ENCODE measurements around the gene C13orf46.

Gene C13orf46

GRCh38 chr13:113999618-113999910 lies 25.7 kb upstream of the C13orf46 start:
- no peak overlapping the region for H3K4me3 ChIP-seq (ENCODE audit: low read depth, low read length)
- DNase-seq (ENCODE audit: low read depth, low spot score) = no peak
- TF ChIP-seq, protein P1, sequence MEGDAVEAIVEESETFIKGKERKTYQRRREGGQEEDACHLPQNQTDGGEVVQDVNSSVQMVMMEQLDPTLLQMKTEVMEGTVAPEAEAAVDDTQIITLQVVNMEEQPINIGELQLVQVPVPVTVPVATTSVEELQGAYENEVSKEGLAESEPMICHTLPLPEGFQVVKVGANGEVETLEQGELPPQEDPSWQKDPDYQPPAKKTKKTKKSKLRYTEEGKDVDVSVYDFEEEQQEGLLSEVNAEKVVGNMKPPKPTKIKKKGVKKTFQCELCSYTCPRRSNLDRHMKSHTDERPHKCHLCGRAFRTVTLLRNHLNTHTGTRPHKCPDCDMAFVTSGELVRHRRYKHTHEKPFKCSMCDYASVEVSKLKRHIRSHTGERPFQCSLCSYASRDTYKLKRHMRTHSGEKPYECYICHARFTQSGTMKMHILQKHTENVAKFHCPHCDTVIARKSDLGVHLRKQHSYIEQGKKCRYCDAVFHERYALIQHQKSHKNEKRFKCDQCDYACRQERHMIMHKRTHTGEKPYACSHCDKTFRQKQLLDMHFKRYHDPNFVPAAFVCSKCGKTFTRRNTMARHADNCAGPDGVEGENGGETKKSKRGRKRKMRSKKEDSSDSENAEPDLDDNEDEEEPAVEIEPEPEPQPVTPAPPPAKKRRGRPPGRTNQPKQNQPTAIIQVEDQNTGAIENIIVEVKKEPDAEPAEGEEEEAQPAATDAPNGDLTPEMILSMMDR (IDR thresholded peaks at IDR 0.05; ENCODE audit: insufficient read depth, low read length, missing control alignments) = no peak
- POLR2A ChIA-PET = no interaction called here
- CTCF ChIA-PET = no interaction called here

DNA sequence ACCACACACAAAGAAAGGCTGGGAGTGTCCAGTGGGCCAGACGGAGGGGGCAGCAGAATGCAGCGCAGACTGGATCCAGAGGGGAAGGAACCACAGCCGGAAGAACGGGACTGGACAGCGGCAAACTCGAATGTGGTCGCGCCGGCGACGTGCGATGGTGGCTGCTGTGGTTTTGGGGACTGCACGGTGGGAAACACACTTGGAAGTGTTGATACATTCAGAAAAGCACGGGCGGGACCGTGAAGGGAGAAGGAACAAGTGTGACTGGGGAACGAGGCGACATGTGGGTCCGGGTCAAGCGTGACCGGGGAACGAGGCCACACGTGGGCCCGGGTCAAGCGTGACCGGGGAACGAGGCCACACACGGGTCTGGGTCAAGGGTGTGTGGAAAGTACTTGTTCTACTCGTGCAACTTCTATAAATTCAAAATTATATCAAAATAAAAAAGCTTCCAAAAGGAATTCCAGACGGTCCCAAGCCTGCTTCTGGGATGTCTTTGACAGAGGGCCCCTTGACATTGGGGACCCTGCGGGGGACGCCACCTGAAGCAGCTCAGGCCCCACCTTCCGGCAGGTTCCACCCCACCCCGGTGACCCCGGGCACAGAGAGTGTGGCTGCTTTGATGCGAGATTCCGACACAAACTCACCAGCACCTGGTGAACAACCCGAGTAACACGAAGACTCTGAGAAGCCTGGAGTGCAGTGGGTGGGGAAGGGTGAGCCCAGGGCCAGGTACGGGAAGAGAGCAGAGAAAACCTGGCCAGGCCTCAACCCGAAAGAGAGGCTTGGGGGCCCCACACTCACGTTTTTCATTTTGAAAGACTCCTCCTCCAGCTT lies 25.1 kb upstream of the C13orf46 start:
- TF ChIP-seq, protein P1 (IDR thresholded peaks at IDR 0.05; ENCODE audit: insufficient read depth, low read length, missing control alignments) = no peak
- H3K4me3 ChIP-seq (ENCODE audit: low read depth, low read length) = no peak overlapping the region
- POLR2A ChIA-PET = no interaction called here
- CTCF ChIA-PET = no interaction called here
- no peak for DNase-seq (ENCODE audit: low read depth, low spot score)

GRCh38 chr13:113997845-113998751 lies 24.2 kb upstream of the C13orf46 start:
- TF ChIP-seq, protein P1 (IDR thresholded peaks at IDR 0.05; ENCODE audit: insufficient read depth, low read length, missing control alignments) = no peak
- H3K4me3 ChIP-seq (ENCODE audit: low read depth, low read length) = no peak overlapping the region
- ChIA-PET POLR2A (no interaction called here), CTCF (no interaction called here)
- no peak for DNase-seq (ENCODE audit: low read depth, low spot score)

GRCh38 chr13:113996912-113997745 lies 23.3 kb upstream of the C13orf46 start:
- no peak overlapping the region for H3K4me3 ChIP-seq (ENCODE audit: low read depth, low read length)
- DNase-seq (ENCODE audit: low read depth, low spot score) = no peak
- ChIA-PET POLR2A (no interaction called here), CTCF (interaction anchor here (0.6 kb wide), 1 partner anchor 128 kb away, joined by 3 read pairs; no protein-coding TSS in a partner anchor)
- TF ChIP-seq, protein P1 (IDR thresholded peaks at IDR 0.05; ENCODE audit: insufficient read depth, low read length, missing control alignments) = no peak

- DNase-seq (ENCODE audit: low read depth, low spot score) = no peak
- no peak overlapping the region for H3K4me3 ChIP-seq (ENCODE audit: low read depth, low read length)
- ChIA-PET CTCF (interaction anchor here (0.6 kb wide), 1 partner anchor 129 kb away, joined by 3 read pairs; no protein-coding TSS in a partner anchor), POLR2A (no interaction called here)
- TF ChIP-seq, protein P1 (IDR thresholded peaks at IDR 0.05; ENCODE audit: insufficient read depth, low read length, missing control alignments) = no peak
Observed at GRCh38 chr13:113996081-113996911, 22.4 kb upstream of the C13orf46 start.
